ENCODE data around the gene AGPS.

DNA sequence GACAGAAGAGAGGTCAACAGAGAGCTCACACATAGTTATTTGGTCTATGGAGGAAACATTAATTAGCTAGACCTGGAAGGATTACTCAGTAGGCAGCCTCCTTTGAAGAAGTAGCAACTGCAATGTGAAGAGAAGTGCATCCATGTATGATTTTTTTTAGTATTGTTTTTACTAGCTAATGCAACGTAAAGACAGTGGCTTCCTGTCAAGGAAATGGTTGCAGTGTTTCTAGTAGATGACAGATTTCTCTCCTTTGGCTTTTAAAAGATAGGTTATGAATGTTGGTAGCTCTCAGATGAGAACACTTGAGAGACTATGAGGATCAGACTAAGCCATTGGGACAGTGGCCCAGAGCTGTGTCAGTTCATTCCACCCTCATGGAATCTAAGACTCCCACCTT, 175.8 kb downstream of the AGPS start:
- TF ChIP-seq EZH2 (IDR thresholded peaks at IDR 0.05; ENCODE audit: borderline replicate concordance, insufficient read depth, low read depth, low read length, poor library complexity, severe bottlenecking): no peak
- TF ChIP-seq, protein P1, sequence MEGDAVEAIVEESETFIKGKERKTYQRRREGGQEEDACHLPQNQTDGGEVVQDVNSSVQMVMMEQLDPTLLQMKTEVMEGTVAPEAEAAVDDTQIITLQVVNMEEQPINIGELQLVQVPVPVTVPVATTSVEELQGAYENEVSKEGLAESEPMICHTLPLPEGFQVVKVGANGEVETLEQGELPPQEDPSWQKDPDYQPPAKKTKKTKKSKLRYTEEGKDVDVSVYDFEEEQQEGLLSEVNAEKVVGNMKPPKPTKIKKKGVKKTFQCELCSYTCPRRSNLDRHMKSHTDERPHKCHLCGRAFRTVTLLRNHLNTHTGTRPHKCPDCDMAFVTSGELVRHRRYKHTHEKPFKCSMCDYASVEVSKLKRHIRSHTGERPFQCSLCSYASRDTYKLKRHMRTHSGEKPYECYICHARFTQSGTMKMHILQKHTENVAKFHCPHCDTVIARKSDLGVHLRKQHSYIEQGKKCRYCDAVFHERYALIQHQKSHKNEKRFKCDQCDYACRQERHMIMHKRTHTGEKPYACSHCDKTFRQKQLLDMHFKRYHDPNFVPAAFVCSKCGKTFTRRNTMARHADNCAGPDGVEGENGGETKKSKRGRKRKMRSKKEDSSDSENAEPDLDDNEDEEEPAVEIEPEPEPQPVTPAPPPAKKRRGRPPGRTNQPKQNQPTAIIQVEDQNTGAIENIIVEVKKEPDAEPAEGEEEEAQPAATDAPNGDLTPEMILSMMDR (IDR thresholded peaks at IDR 0.05): no peak

Measured in B cell (primary cell).